ENCODE data around the gene DSC2.
"Not testable (repeated sequence)": the region's sequence is repeated elsewhere in the genome, so short reads cannot be mapped to it uniquely, and the experiment has no call there.

DSC2 gene

DNA sequence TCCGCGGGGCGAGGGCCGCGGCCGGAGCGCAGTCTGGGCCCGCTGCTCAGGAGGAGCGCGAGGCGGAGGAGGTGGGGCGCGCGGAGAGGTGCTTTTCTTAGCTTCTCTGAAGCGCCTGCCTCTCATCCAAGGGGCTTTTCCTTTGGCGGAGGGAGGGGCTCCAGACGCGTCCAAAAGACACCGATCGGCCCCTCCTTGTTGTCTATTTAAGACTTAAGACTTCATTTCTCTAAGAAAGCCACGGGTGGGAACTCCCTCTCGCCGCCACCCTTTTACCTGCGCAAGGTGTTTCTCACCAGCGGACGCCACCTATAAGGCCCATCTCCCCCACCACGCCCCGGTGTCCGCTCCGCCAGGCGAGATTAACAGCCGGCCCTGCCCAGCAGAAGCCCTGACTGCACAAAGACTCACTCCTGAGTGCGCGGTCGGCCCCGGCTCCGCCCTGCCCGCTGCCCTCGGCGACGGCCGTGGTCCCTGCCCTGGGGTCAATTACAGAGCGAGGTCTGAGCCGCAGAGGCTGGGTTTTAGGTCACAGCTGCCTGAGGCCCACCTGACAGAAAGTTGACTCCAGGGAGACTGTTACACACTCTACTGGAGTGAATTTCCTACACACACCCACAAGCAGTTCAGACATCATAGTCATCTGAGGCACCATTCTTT lies at the start of gene DSC2:
Gene DSC2, minus strand, starts transcription at position 397 of the 660 bp plus-strand sequence. CDS start 450 bp downstream, outside the sequence.
- no peak for DNase-seq

DNA sequence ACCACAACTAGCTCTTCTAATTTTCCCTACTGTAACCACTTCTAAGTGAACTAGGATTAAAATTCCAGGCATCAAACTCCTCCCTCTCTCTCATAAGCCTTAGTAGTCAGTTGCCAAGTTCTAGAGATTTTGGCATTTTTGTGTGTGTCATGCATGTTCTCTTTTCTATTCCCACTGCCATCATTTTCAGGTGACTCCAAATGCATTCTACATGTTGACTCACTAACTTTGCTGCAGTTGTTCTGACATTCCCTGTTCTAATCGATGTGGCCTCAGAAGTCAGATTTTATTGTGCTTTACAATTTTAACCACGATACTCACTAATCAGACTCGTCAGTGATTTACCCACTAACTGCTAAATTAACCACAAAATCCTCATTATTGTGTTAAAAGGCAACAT lies 47.1 kb upstream of the DSC2 start:
- DNase-seq: no peak

DNA sequence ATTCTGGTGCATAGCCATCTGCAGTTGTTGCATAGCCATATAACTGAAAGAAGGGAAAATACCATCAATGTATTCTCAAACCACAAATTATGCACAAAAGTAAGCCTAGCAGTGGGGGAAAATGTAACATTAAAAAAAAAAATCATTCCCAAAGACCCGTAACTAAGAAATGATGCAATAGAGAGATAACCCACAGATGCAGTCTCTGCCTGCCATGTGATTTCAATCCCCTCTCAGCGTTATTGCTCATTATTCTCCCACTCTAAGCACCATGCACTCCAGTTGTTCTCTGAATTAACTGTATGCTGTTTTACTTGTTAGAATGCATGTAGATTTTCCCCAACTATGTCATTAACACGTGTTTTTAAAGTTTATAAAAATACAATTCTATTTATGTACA lies 46.4 kb upstream of the DSC2 start:
- DNase-seq: no peak

DNA sequence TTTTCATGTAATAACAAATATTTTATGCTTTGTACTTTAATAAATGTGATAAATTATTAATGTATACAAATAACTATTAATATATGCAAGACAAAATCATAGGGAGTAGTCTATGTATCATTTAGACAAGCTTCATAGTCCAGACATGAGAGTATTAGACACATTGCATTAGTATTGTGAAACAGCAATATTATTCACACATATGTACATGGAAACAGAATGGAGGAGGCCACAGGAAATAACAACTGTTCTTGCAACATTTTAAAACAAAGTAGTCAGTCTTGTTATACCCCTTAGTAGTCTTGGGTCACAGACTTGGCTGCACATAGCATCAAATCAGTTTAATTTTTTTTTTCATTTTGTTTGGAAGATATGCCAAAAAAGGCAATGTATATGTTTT lies 44.6 kb upstream of the DSC2 start:
- DNase-seq: no peak

DNA sequence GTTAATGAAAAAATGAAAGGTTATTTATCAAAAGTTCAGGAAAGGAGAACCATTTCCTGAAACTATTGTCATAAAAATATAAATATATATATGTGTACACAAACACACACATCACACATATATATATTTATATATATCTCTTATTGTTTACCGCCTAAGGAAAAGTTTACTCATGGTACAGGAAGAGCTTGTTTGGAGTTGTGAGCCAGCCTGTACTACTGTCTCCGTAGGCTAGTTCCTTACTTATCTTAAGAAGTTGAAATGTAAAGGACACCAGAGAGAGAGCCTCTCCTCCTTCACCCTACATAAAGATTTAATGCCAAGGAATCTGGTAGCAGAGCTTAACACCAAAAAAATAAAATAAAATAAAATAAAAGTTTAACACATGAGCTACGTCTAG lies 40.8 kb upstream of the DSC2 start:
- no peak for DNase-seq

DNA sequence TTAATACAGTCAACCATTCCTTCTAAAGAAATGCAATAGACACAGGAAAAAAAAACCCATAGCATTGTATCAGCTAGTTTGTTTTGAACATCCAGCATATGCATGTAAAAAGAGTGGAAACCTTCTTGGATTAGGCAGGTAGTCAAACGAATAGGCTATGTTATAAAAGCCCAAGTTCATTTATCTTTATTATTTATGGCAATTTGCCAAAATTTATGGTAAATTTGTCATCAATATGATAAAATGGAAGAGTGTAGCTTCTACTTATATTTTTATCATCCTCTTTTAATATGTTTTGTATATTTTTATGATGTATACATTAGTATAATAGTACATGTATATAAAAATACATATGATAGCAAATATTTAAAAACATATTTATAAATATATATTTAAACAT lies 36.5 kb upstream of the DSC2 start:
- no peak for DNase-seq

DNA sequence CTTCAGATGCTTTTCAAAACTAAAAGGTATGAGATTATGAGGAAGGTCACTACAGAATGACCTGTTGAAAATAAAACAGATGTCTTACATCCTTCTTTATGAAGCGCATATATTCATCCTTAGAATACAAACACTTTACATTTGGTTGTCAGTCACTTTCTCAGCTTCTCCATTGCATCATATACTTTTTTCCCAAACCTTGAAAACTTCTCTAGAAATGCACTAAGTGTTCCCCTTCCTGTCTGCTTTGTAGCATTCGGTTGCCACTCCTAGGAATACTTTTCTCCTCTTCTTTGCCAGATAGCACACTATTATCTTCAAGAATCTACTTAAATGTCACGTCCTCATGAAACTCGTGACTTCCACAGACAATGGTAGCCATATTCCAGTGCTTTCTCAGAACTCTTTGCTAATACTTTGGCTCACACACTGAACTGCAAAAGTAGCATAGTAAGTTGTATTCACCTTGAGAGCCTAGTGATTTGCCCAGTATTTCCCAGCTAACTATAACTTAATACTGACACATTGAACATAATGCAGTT lies 32.8 kb upstream of the DSC2 start:
- no peak for DNase-seq

DNA sequence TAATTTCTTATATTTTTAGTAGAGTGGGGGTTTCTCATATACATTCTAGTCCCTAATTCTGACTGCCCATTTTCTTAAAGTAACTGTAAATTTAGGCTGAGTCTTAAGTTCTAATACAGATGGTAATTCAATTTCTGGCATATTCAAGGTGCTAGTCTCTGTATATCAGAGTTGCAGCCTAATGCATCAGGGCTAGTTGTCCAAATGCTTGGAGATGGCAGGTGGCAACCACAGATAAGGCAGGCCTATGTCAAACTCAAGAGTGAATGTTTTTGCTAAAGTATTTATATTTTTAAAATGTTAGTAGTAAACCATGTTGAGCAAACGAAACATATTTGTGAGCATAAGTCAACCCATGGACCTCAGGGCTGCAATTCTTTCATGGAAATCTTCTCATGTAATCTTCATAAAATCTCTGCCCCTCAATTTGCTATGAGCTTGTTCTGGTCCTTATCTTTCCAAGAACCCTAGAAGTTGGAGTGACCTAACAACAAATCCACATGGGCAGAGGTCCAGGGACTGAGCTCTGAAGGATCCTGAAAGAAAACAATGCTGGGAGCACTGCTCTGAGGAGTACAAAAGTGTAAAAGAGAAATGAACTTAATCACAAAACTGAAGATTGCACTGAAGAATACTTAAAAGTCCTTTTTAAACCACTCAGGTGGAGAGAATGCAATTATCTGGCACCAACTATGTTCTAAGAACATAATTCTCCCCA lies 27.3 kb upstream of the DSC2 start:
- DNase-seq: no peak

DNA sequence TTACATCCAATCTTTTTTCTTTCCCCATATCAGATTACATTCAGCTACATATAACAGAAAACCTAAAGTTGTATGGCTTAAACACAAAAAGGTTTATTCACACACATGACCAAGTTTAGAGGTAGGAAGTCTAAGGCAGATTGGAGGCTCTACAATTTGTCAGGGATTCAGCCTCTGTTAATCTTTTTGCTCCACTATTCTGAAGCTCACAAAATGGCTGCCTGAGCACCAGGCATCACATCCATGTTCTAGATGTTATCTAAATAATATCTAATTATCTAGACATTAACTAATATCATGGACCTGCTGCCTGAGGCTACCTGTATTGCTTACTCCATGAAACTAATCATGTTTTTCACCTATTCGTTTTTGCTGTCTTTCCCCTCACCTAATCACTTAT lies 23.7 kb upstream of the DSC2 start:
- no peak for DNase-seq

DNA sequence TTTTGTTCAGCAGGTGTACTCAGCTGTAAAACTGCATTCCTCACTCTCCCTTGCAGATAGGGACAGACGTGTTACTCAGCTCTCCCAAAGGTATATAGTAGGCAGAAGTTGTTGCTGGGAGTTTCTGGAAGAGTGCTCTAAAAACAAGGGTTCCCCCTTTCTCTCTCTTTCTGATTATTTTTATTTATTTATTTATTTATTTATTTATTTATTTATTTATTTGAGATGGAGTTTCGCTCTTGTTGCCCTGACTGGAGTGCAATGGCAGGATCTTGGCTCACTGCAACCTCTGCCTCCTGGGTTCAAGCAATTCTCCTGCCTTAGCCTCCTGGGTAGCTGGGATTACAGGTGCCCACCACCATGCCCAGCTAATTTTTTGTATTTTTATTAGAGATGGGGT lies 20.9 kb upstream of the DSC2 start:
- DNase-seq: not testable (repeated sequence)

DNA sequence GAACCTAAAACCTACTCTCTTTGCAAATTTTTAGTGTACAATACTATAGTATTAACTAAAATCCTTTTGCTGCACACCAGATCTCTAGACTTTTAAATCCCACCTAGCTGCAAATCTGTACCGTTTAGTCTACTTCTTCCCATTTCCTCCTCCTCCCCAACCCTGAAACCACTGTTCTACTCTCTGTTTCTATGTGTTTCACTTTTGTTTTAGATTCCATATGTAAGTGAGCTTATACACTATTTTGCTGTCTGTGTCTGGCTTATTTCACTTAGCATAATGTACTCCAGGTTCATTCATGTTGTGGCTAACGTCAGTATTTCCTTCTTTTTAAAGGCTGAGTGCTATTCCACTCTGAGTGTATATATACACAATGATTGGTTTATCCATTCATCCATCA lies 18.4 kb upstream of the DSC2 start:
- no peak for DNase-seq

DNA sequence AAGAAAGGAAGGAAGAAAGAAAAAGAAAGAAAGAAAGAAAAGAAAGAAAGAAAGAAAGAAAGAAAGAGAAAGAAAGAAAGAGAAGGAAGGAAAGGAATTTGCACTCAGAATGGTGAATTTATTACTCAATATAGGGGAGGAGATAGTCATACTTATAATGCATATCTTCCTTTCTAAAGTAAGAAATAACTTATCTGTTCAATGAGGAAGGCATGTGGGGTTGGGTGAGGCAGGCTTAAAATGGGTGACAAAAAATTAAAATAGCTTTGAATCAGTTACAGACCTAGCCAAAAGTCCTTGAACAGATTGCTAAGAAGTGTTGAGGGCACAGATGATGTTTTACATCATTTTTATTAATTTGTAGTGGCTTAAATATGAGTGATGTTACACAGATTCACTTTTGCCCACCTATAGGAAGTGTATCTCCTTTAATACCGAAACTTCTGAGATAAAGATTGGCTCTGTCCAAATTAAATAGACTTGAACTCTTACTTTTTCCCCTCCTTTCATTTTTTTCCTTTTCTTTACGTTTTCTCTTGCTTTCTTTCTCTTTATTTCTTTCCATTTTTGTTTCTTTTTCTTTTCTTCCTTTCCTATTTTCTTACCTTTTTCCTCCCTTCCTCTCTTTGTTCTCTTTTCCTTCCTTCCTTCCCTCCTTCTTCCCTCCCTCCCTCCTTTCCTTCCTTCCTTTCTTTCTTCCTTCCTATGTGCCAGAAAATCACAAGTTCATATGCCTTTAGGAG lies 14.8 kb upstream of the DSC2 start:
- DNase-seq: no peak

DNA sequence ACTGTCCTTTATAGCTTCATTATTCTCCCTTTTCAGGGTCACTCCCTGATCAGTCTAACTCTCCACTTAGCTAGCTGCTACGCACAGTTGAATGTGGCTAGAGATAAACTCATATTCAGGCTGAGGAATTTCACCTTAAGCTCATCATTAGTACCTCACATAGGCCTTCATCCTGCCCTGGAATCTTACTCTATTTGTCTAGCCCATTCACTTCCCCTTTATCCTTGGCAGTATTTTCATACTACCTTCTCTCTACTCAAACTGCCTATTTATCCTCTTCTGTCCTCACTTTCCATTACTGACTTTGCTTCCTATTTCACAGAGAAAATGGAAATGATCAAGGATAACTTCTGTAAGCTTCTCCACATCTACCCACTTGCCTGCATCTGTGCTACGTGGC lies 10.6 kb upstream of the DSC2 start:
- no peak for DNase-seq

DNA sequence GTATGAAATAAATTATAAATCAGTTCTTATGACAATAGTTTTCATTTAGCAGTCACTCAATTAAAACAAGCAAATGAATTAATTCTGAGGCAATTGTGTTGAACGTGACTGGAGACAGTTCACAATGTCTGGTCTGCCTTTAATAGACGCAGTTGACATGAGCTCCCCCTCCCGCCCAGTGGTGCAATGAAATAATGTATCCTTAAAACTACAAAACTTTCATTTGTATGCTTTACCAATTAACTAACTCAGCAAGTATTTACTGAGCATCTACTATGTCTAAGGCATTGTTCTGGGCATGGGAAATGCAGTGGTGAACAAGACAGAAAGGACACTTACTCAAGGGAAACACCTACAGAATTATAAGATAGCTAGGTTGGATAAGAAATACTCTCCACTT lies 3.5 kb upstream of the DSC2 start:
- DNase-seq: no peak

DNA sequence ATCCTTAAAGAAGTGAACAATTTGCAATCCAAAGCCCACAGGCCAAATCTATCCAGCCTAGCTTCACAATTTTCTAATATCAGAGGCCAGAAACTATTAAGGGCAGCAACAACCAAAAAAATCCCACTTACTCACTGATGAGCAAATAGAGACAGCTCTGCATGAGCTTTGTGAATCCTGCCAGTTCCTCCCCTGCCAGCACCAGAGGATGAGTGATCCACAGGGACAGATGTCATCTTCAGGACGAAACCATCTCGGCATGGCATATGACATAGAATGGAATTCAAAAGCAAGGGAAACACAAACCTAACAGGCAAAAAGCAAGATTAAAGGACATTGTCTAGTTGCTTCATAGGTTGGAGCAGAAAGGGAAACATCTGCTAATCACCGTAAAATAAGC lies 2.2 kb upstream of the DSC2 start:
- DNase-seq: no peak

DNA sequence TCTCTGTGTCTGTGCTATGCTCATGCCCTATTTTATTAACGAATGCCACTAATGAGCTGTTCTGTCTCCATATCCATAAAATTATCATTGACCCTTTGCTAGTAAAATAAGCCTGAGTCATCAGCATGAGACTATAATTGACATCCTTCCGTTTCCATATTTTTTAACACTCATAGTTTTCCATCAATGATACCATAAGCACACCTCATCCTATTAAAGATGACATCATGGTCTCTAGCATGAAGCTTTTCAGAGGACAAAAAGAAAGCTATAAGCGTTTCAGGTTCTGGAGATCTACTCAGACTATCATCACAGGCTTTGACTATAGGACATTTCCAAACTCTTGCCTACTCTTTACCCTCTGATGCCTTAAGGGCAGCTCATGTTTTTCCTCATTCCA lies 1.2 kb upstream of the DSC2 start:
- DNase-seq: no peak

DNA sequence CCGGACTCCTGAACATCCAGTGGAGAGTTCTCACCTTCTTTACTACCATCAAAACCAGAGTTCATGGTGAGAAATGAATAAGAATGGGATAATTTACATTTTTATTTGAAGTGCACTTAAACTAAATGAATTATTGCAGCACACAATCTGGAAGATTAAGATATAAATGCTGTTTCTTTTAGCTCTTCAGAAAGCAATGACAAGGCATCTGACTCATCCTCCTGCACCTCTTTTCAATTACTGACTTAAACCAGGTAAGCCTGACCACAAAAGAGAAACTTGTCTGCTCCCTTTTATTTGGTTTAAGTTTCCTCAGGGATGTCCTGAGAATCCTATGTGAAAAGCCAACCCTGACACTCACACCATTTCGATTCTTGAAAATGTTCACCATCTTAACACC lies 720 bp upstream of the DSC2 start:
- DNase-seq: no peak

DNA sequence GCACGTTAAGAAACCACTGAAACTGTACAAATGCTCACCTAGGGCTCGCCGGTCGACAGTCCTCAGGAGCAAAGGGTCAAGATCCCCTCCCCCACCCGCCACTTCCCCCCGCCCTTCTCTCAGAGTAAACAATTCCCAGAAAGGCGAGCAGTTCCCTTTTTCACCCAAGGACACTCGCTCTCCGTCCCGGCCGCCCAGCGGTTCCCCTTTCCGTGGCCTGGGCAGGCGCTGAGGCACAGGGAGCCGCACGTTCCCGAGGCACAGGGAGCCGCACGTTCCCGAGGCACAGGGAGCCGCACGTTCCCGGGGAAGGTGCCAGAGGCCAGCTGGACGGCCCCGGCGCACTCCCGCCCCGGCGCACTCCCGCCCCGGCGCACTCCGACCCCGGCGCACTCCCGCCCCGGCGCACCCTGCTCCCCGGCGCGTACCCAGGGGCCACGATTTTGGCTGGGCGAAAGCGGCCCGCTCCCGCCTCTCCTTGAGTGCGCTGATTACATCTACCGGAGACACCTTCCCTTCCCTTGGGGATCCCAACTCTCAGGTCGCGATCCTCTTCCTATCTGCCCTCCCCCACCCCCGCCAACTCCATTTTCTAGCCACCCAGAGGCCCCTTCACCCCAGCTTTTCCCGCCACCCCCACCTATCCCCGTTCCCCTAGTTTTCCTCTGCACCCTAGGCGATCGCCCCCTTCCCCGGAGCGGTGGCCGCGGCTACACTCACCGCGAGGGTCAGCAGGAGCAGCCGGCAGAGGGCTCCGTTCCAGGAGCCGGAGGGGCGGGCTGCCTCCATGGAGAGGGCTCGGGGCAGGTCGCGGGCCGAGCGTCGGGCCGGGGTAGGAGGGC lies 817 bp downstream of the DSC2 start:
- no peak for DNase-seq

DNA sequence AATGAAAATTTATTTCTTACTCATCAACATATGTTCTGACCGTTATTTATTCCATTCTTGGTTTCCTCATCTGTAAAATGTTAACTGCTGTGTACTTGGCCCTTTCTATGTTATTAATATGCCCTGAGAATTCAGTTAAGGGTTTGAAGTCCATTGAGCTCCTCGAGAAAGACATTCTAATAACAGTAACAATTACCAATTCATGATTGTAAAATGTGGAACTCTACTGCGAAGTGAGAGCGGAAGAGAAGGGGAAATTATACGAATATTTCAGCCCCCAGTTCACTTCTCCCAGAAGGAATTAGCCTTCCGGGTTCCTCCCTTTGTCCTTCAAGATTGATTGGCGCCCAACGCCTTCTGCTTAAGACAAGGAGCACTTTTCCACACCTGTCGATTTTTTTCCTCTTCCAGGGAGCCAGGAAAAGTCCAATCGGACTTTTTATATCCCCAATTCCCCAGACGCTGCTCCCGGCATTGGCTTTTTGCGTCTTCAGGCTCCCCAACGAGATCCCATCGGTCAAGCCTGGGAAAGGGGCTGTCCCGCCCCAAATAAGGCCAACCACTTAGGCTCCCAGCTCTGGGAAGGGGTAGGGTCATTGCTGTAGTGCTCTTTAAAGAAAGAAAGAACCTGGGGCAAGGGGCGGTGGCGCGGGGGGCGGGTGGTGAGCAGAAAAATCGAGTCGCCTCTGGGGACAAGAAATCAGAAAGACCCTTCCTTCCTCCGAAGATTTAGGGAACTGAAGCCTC lies 1.6 kb downstream of the DSC2 start:
- DNase-seq: no peak

DNA sequence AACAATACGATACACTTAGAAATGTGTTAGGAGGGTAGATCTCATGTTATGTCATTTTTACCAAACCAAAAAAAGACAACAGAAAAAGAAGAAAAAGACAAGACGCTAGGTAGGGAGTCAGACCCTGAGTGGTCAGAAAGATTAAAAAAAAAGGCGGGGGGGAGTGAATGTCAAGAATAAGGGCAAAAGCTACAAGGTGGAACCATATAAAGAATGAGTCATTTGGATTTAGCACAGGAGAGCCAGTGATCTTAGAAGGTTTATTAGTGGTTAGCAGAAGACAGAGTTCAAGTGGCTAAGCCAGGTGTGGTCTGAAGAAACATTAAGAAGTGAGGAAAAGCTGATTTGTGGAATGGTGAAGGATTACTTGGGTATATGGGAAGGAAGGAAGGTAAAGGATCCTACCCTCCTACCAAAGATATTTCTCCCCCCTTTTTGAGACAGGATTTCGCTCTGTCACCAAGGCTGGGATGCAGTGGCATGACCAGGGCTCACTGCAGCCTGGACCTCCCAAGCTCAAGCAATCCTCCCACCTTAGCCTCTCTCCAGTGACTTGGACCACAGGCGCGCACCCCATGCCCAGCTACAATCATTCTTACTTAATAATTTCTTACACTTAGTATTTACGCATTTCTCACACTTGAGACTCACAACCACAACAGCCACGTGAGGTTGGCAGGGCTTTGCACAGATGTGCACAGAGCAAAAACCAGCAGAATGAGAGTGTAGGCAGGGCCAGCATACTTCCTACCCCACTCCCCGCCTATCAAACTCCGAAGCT lies 2.6 kb downstream of the DSC2 start:
- DNase-seq: no peak

DNA sequence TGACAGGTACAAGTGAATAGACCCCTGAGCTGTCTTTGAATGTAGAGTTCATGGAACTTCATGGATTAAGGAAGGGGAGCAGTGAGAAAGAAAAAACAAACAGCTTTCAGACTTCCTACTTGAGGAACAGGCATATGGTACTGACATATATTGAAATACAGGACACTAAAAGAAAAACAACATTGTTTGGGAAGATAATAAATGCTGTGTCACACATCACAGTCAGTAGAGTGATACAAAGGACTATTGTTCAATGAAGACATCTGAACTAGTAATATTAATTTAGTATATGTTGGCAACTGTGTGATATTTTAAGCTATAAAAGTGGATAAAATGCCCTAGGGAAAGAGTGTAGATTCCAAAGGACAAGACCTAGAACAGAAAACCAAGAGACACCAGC lies 3.3 kb downstream of the DSC2 start:
- no peak for DNase-seq

All from activated effector memory CD4-positive, alpha-beta T cell treated with Interleukin-2 at 50 U/mL for 16 hours (primary cell).